Smooth muscle cell (in vitro differentiated cells): ENCODE measurements around the gene PLIN5. TPM values are rescaled to one million over a fixed set of nuclear protein-coding genes. Genes with fewer than 3 reads are reported as not detected.

Experiments used
- DNase-seq: peaks from one replicate; lab custom pipeline; 2025; ENCODE audit not compliant: unreplicated experiment; lab: John Stamatoyannopoulos, UW
- H2AFZ ChIP-seq: fragments of 200-600 bp; sonication (generic); 2 replicates; pipeline ENCODE4 v1.6.0; 2016; ENCODE audit warnings: antibody characterized with exemption, low read depth, mild to moderate bottlenecking
- H3F3A ChIP-seq: fragments of 200-600 bp; sonication (generic); 2 replicates; pipeline ENCODE4 v1.6.0; 2017; ENCODE audit warnings: antibody characterized with exemption, low read depth
- H3K27ac ChIP-seq: fragments of 200-600 bp; sonication (generic); 2 replicates; pipeline ENCODE4 v1.5.1; 2016; ENCODE audit warnings: low read depth, mild to moderate bottlenecking
- H3K27me3 ChIP-seq: fragments of 200-600 bp; sonication (generic); 2 replicates; pipeline ENCODE4 v1.6.1; 2016; ENCODE audit warnings: low read depth, mild to moderate bottlenecking
- H3K36me3 ChIP-seq: fragments of 200-600 bp; sonication (generic); 2 replicates; pipeline ENCODE4 v1.5.1; 2016; ENCODE audit warnings: low read depth
- H3K4me1 ChIP-seq: fragments of 200-600 bp; sonication (generic); 2 replicates; pipeline ENCODE4 v1.5.1; 2016; ENCODE audit warnings: low read depth
- H3K4me2 ChIP-seq: fragments of 200-600 bp; sonication (generic); 2 replicates; pipeline ENCODE4 v1.6.0; 2016; ENCODE audit warnings: mild to moderate bottlenecking
- H3K4me3 ChIP-seq: fragments of 200-600 bp; sonication (generic); 2 replicates; pipeline ENCODE4 v1.5.1; 2016; ENCODE audit warnings: mild to moderate bottlenecking
- H3K79me2 ChIP-seq: fragments of 200-600 bp; sonication (generic); 2 replicates; pipeline ENCODE4 v1.6.0; 2016; ENCODE audit warnings: low read depth, mild to moderate bottlenecking
- H3K9ac ChIP-seq: fragments of 200-600 bp; sonication (generic); 2 replicates; pipeline ENCODE4 v1.6.0; 2016; ENCODE audit warnings: low read depth
- H3K9me3 ChIP-seq: fragments of 200-600 bp; sonication (generic); replicated peaks from 2 replicates; pipeline ENCODE4 v1.5.1; 2016; ENCODE audit warnings: low read depth
- H4K20me1 ChIP-seq: fragments of 200-600 bp; sonication (generic); 2 replicates; pipeline ENCODE4 v1.6.0; 2016; ENCODE audit warnings: low read depth
- WGBS: methylation state at CpG from one replicate; pipeline ENCODE4 v1.1.7; 2016; ENCODE audit warnings: low lambda C conversion rate; 5-methylcytosine and 5-hydroxymethylcytosine counted together
- polyA plus RNA-seq: library from polyadenylated mRNA; unstranded; fragments of >200 nt; fragmentation: Nextera tagmentation; extraction: Ambion mirVana; gene quantifications from 2 replicates; pipeline ENCODE4 v1.2.1, GENCODE V29; 2016
- total RNA-seq: library from RNA; depleted of rRNA; stranded (reverse); fragments of >200 nt; gene quantifications from 2 replicates; pipeline ENCODE4 v1.2.3, GENCODE V29; 2014
- TF ChIP-seq, protein P1 (sequence below): fragments of 200-600 bp; sonication (generic); IDR thresholded peaks from 2 replicates; pipeline ENCODE4 v1.5.1; 2017; ENCODE audit warnings: borderline replicate concordance, mild to moderate bottlenecking, antibody characterized with exemption; ENCODE audit not compliant: insufficient read depth, poor library complexity, severe bottlenecking

Gene PLIN5
- total and polyA plus RNA-seq, 2 experiments from 2014 or later: not detected

DNA sequence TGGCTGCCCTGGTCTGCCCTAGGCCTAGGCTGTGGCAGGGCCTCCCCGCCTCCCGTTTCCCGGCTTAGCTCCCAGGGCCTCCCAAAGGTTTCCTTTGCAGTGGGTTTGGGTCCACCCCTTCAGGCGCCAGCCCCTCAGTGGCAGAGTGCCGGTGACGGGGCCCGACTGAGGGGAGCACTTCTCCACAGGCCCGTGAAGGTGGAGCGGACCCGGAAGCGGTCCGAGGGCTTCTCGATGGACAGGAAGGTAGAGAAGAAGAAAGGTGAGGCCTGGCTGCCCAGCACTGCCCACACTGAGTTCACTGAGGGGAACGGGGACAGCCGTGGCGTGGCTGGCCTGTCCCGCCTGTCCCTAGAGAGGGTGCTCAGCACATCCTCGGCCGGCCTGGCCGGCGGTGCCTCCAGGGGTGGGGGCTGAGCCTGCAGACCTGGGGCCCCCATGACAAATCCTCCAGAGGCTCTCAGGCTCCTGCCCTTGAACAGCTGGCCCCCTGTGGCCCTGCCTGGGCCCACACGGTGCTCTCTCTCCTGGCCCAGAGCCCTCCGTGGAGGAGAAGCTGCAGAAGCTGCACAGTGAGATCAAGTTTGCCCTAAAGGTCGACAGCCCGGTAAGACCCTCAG lies 37.1 kb downstream of the PLIN5 start:
- Histone ChIP-seq H3K4me2 (no peak overlapping the region), H3K4me1 (no peaks in the 10 kb centered on the region), H3K79me2 (no peaks in the 10 kb centered on the region), H3K9me3 (no peaks in the 10 kb centered on the region), H4K20me1 (no peaks in the 10 kb centered on the region), H3K27ac (no peak overlapping the region), H3K36me3 (no peaks in the 10 kb centered on the region), H2AFZ (no peak overlapping the region), H3K4me3 (no peak overlapping the region), H3K9ac (no peak overlapping the region), H3K27me3 (no peaks in the 10 kb centered on the region), H3F3A (no peaks in the 10 kb centered on the region)
- TF ChIP-seq, protein P1, sequence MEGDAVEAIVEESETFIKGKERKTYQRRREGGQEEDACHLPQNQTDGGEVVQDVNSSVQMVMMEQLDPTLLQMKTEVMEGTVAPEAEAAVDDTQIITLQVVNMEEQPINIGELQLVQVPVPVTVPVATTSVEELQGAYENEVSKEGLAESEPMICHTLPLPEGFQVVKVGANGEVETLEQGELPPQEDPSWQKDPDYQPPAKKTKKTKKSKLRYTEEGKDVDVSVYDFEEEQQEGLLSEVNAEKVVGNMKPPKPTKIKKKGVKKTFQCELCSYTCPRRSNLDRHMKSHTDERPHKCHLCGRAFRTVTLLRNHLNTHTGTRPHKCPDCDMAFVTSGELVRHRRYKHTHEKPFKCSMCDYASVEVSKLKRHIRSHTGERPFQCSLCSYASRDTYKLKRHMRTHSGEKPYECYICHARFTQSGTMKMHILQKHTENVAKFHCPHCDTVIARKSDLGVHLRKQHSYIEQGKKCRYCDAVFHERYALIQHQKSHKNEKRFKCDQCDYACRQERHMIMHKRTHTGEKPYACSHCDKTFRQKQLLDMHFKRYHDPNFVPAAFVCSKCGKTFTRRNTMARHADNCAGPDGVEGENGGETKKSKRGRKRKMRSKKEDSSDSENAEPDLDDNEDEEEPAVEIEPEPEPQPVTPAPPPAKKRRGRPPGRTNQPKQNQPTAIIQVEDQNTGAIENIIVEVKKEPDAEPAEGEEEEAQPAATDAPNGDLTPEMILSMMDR: no peak
- DNase-seq: no peak
- WGBS: 94% methylated on average over 25 of the region's 25 CpGs

- H3K27me3 ChIP-seq: no peaks in the 10 kb centered on the region
- TF ChIP-seq, protein P1: no peak
- H3K9ac ChIP-seq: no peak overlapping the region
- no peaks in the 10 kb centered on the region for H3K4me1 ChIP-seq
- H3K79me2 ChIP-seq: no peaks in the 10 kb centered on the region
- H3K9me3 ChIP-seq: no peaks in the 10 kb centered on the region
- no peak overlapping the region for H3K27ac ChIP-seq
- no peaks in the 10 kb centered on the region for H3F3A ChIP-seq
- no peak for DNase-seq
- H4K20me1 ChIP-seq: no peaks in the 10 kb centered on the region
- H2AFZ ChIP-seq: no peak overlapping the region
- no peaks in the 10 kb centered on the region for H3K36me3 ChIP-seq
- WGBS: 94% methylated on average over 14 of the region's 18 CpGs
- H3K4me2 ChIP-seq: no peak overlapping the region
- H3K4me3 ChIP-seq: no peak overlapping the region
Measured at GRCh38 chr19:4496304-4496703, 38.7 kb downstream of the PLIN5 start.

DNA sequence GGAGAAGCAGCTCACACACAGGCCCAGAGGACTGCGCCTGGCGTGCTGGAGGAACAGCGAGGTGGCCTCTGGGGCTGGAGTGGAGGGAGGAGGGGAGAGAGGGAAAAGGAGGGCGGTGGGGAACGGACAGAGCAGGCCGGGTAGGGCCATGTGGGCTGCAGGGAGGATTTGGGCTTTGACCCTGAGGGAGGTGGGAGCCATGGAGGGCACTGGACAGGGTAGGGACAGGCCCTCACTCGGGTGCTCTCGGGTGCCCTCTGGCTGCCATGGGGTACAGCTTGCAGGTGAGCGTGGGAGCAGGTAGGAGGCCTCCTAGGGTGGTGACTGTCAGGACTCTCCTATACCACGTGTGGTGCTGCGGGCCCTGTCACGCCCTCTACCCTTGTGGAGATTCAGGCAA lies 39.6 kb downstream of the PLIN5 start:
- no peak for DNase-seq
- H3K9me3 ChIP-seq: no peaks in the 10 kb centered on the region
- no peak overlapping the region for H2AFZ ChIP-seq
- no peaks in the 10 kb centered on the region for H3K4me1 ChIP-seq
- H3K4me2 ChIP-seq: no peak overlapping the region
- H3K27me3 ChIP-seq: no peaks in the 10 kb centered on the region
- H4K20me1 ChIP-seq: no peaks in the 10 kb centered on the region
- H3K4me3 ChIP-seq: no peak overlapping the region
- TF ChIP-seq, protein P1: no peak
- no peak overlapping the region for H3K9ac ChIP-seq
- H3K27ac ChIP-seq: no peak overlapping the region
- H3K36me3 ChIP-seq: no peaks in the 10 kb centered on the region
- peaks cover 2% of the 10 kb centered on the region for H3K79me2 ChIP-seq
- WGBS: 90% methylated on average over 9 of the region's 12 CpGs
- no peaks in the 10 kb centered on the region for H3F3A ChIP-seq

- Histone ChIP-seq H3K27me3 (no peaks in the 10 kb centered on the region), H3K9me3 (no peaks in the 10 kb centered on the region), H3K9ac (no peak overlapping the region), H4K20me1 (no peaks in the 10 kb centered on the region), H3K4me3 (no peak overlapping the region), H3K27ac (no peak overlapping the region), H3K36me3 (no peaks in the 10 kb centered on the region), H3K79me2 (peaks cover 3% of the 10 kb centered on the region), H3K4me1 (no peaks in the 10 kb centered on the region), H3F3A (no peaks in the 10 kb centered on the region), H2AFZ (no peak overlapping the region), H3K4me2 (no peak overlapping the region)
- DNase-seq: no peak
- TF ChIP-seq, protein P1: no peak
- 96% methylated on average over 8 of the region's 8 CpGs for WGBS
Measured at GRCh38 chr19:4494691-4495064, 40.3 kb downstream of the PLIN5 start.
